H1 (cell line): ENCODE measurements around the gene ABHD12.

Source experiments
- BCL11A ChIP-seq, 2 experiments: IDR thresholded peaks; one replicate each; pipeline ENCODE4 v1.6.1; 2011; ENCODE audit warnings: low read depth in 2 of 2, low read length in 2 of 2, mild to moderate bottlenecking in 2 of 2
- CBX8 ChIP-seq: fragments of 300-800, 300-1000 bp; sonication (generic); IDR thresholded peaks from 2 replicates; pipeline ENCODE4 v1.7.1; 2016; ENCODE audit warnings: low read depth, low read length, borderline replicate concordance
- CTCF ChIP-seq, 3 experiments: IDR thresholded peaks; 1 replicate in 2 of 3; 2 replicates in 1 of 3; pipeline versions ENCODE4 v1.5.1 to v1.6.1; 2011; ENCODE audit warnings: low read length in 3 of 3, mild to moderate bottlenecking in 3 of 3, inconsistent platforms in 2 of 3, low read depth in 1 of 3, moderate library complexity in 1 of 3; ENCODE audit not compliant: insufficient read depth in 1 of 3; ENCODE audit errors: control extremely low read depth in 1 of 3
- EZH2 ChIP-seq: fragments of 200-600 bp; sonication (generic); IDR thresholded peaks from 2 replicates; pipeline ENCODE4 v1.7.1; 2012; ENCODE audit warnings: low read depth, mild to moderate bottlenecking, moderate library complexity, low read length, inconsistent platforms; ENCODE audit not compliant: severe bottlenecking
- KDM5A ChIP-seq: fragments of 200-600 bp; IDR thresholded peaks from 2 replicates; pipeline ENCODE4 v1.7.1; 2012; ENCODE audit warnings: mild to moderate bottlenecking, low read length, inconsistent platforms, mixed read lengths
- MAFK ChIP-seq: IDR thresholded peaks from 2 replicates; pipeline ENCODE4 v1.6.1; 2012; ENCODE audit warnings: low read depth, mild to moderate bottlenecking, improper control_type of control experiment, low read length
- SAP30 ChIP-seq: fragments of 300-600 bp; sonication (generic); IDR thresholded peaks from 2 replicates; pipeline ENCODE4 v1.7.1; 2012; ENCODE audit warnings: low read length, moderate library complexity, mild to moderate bottlenecking, inconsistent platforms; ENCODE audit not compliant: insufficient read depth, insufficient replicate concordance
- TF ChIP-seq, protein P1 (sequence below): IDR thresholded peaks from 2 replicates; pipeline ENCODE4 v1.6.1; 2012; ENCODE audit warnings: inconsistent platforms

DNA sequence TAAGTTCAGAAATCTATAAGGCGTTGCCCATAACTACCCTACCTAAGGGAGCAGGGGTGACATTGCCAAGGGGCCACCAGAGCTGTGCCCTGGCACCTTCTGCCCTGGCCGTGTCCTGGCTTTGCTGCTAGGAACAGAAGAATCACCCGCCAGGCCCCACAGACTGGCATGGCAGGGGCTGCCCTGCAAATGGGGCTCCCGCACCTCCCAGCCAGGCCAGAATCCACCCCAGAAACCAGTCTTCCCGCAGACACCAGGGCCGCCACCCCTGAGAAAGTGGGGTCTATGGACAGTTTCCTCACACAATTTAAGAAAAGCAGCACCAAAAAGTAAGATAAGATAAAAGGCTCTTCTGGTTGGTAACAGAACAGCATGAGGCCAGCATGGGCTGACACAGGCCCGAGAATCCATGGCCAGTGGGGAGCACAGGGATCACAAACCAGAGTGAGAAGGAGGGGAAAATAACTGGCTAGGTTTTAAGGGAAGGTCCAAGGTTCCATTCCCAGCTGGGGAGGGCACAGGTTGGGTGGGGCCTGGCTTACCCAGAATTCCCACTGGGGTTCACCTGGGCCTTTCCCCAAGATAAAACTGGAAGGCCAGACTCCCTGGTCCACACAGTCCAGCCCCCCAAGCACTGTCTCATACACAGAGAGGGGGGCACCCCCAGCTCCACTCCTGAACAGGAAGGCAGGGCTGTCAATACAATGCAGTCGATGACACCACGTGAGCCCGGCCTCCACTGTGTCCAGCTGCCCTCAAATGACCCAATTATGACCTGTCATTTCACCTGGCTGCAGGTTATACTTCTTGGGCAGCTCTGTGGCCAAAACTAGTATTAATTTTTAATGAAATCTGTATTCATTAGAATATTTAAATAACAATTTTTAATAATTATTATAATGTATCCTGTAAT, 83.4 kb downstream of the ABHD12 start:
- TF ChIP-seq BCL11A (IDR thresholded peaks at IDR 0.05; ENCODE audit: low read depth in 2 of 2, low read length in 2 of 2) = no peak
- no peak for TF ChIP-seq CTCF (IDR thresholded peaks at IDR 0.05; ENCODE audit: control extremely low read depth in 1 of 3, insufficient read depth in 1 of 3, low read depth in 1 of 3, low read length in 3 of 3)
- no peak for TF ChIP-seq SAP30
- no peak for TF ChIP-seq KDM5A
- no peak for TF ChIP-seq EZH2
- no peak for TF ChIP-seq MAFK
- TF ChIP-seq CBX8 = no peak
- TF ChIP-seq, protein P1, sequence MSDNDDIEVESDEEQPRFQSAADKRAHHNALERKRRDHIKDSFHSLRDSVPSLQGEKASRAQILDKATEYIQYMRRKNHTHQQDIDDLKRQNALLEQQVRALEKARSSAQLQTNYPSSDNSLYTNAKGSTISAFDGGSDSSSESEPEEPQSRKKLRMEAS = no peak
